ENCODE data around the gene COL4A2. TPM values are rescaled to one million over a fixed set of nuclear protein-coding genes. Genes with fewer than 3 reads are reported as not detected.

The COL4A2 gene
- total RNA-seq, 6 experiments from 2014 or later = 8.4 to 65.8 (median 42.5) TPM

- ATAC-seq = no peak
- Histone ChIP-seq H3K36me3 (no peaks in the 10 kb centered on the region), H3K9me3 (no peaks in the 10 kb centered on the region), H3K4me3 (no peak overlapping the region), H3K27me3 (no peaks in the 10 kb centered on the region), H3K4me1 (peaks cover 0 to 7% (median 0%) of the 10 kb centered on the region in 4 donors), H3K27ac (no peak overlapping the region)
- TF ChIP-seq POLR2A (IDR thresholded peaks at IDR 0.05) = no peak
- TF ChIP-seq, protein P1, sequence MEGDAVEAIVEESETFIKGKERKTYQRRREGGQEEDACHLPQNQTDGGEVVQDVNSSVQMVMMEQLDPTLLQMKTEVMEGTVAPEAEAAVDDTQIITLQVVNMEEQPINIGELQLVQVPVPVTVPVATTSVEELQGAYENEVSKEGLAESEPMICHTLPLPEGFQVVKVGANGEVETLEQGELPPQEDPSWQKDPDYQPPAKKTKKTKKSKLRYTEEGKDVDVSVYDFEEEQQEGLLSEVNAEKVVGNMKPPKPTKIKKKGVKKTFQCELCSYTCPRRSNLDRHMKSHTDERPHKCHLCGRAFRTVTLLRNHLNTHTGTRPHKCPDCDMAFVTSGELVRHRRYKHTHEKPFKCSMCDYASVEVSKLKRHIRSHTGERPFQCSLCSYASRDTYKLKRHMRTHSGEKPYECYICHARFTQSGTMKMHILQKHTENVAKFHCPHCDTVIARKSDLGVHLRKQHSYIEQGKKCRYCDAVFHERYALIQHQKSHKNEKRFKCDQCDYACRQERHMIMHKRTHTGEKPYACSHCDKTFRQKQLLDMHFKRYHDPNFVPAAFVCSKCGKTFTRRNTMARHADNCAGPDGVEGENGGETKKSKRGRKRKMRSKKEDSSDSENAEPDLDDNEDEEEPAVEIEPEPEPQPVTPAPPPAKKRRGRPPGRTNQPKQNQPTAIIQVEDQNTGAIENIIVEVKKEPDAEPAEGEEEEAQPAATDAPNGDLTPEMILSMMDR (IDR thresholded peaks at IDR 0.05) = no peak
- no peak for DNase-seq
- WGBS (ENCODE audit: insufficient coverage, low coverage, low lambda C conversion rate, missing lambda C conversion rate) = 94% methylated on average over 7 of the region's 8 CpGs
- intact Hi-C loops (cut with DNase I) = no loop called here
Observed at GRCh38 chr13:110463156-110463555, 156.1 kb downstream of the COL4A2 start.

GRCh38 chr13:110463871-110464510 is 156.9 kb downstream of the COL4A2 start:
- intact Hi-C loops (cut with DNase I) = no loop called here
- no peaks in the 10 kb centered on the region for H3K36me3 ChIP-seq
- peaks cover 0 to 7% (median 0%) of the 10 kb centered on the region in 4 donors for H3K4me1 ChIP-seq
- H3K27ac ChIP-seq = no peak overlapping the region
- no peak overlapping the region for H3K4me3 ChIP-seq
- no peak for TF ChIP-seq POLR2A (IDR thresholded peaks at IDR 0.05)
- TF ChIP-seq, protein P1 (IDR thresholded peaks at IDR 0.05) = no peak
- DNase-seq (peak in 1 of 3 donors; percentile 54), ATAC-seq (peak; percentile 16 to 67 (median 44))
- WGBS (ENCODE audit: insufficient coverage, low coverage, low lambda C conversion rate, missing lambda C conversion rate) = 40% methylated on average over 1 of the region's 6 CpGs
- H3K9me3 ChIP-seq = no peaks in the 10 kb centered on the region
- no peaks in the 10 kb centered on the region for H3K27me3 ChIP-seq

DNA sequence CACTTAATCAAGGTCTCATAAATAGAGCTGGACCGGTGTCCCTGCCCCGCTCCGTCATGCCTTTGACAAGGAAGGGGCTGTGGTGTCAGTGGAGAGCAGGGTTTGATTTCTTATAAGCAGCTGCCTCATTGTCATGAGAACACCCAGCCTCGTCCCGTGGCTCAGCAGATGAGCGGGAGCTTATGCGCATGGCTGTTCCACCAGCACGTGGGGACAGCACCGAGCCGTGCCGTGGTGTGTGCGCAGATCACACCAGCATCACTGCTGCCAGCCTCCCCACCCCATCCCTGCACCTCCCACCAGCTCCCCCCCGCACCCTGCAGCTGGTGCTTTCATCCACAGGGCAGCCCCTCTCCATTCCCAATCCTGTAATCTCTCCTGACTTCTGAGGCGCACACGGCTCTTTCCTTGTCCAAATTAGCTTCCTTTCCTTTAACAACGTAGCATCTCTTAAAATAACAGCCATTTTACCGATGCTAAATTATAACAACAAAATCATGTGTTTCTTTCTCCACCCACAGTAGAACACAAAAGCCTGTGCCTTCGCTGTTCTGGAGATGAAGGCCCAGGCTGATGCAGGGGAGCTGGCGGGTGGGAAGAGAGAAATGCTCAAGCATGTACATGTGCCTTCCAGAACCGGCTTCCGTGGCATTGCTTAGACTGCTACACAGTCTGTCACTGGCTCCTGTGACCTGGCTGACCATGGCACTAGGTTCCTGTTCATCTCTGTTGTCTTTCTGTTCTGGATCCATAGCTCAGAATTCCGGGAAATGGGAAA is 157.7 kb downstream of the COL4A2 start:
- Histone ChIP-seq H3K4me3 (no peak overlapping the region), H3K4me1 (peaks cover 0 to 7% (median 0%) of the 10 kb centered on the region in 4 donors), H3K36me3 (no peaks in the 10 kb centered on the region), H3K9me3 (no peaks in the 10 kb centered on the region), H3K27me3 (no peaks in the 10 kb centered on the region), H3K27ac (no peak overlapping the region)
- ATAC-seq (peak in 1 of 4 donors; percentile 21), DNase-seq (peak in 1 of 3 donors; percentile 52)
- TF ChIP-seq POLR2A (IDR thresholded peaks at IDR 0.05) = no peak
- TF ChIP-seq, protein P1 (IDR thresholded peaks at IDR 0.05) = no peak
- intact Hi-C loops (cut with DNase I) = no loop called here
- WGBS (ENCODE audit: insufficient coverage, low coverage, low lambda C conversion rate, missing lambda C conversion rate) = 84% methylated on average over 12 of the region's 22 CpGs

- Histone ChIP-seq H3K4me3 (no peak overlapping the region), H3K9me3 (no peaks in the 10 kb centered on the region), H3K4me1 (peaks cover 0 to 7% (median 0%) of the 10 kb centered on the region in 4 donors), H3K27ac (no peak overlapping the region), H3K27me3 (no peaks in the 10 kb centered on the region), H3K36me3 (no peaks in the 10 kb centered on the region)
- DNase-seq (no peak), ATAC-seq (no peak)
- 76% methylated on average over 6 of the region's 9 CpGs for WGBS (ENCODE audit: insufficient coverage, low coverage, low lambda C conversion rate, missing lambda C conversion rate)
- TF ChIP-seq, protein P1 (IDR thresholded peaks at IDR 0.05) = no peak
- no peak for TF ChIP-seq POLR2A (IDR thresholded peaks at IDR 0.05)
- intact Hi-C loops (cut with DNase I) = no loop called here
Observed at GRCh38 chr13:110465696-110466095, 158.6 kb downstream of the COL4A2 start.

Data from right lobe of liver (tissue), 6 donors.